Suprapubic skin (tissue), 4 donors: ENCODE measurements around the gene LUC7L. TPM values are rescaled to one million over a fixed set of nuclear protein-coding genes. Genes with fewer than 3 reads are reported as not detected.

Experiments used
- DNase-seq, 2 donors: peaks; one replicate each; pipeline ENCODE4 v3.0.0-alpha.2; 2019; ENCODE audit warnings: low spot score in 2 of 2
- H3K27ac ChIP-seq: fragments of 200-600 bp; sonication (generic); one replicate; pipeline ENCODE4 v1.5.1; 2019
- H3K27me3 ChIP-seq: fragments of 200-600 bp; sonication (generic); one replicate; pipeline ENCODE4 v1.5.1; 2019
- H3K36me3 ChIP-seq: fragments of 200-600 bp; sonication (generic); one replicate; pipeline ENCODE4 v1.5.1; 2019
- H3K4me1 ChIP-seq: fragments of 200-600 bp; sonication (generic); one replicate; pipeline ENCODE4 v1.5.1; 2019
- H3K4me3 ChIP-seq: fragments of 200-600 bp; sonication (generic); one replicate; pipeline ENCODE4 v1.5.1; 2019; ENCODE audit warnings: mild to moderate bottlenecking
- H3K9me3 ChIP-seq: fragments of 200-600 bp; sonication (generic); one replicate; pipeline ENCODE4 v1.5.1; 2019
- EP300 ChIP-seq: sonication (generic); formaldehyde crosslinking; IDR thresholded peaks from one replicate; pipeline ENCODE4 v1.6.1; 2017; ENCODE audit warnings: antibody characterized with exemption
- POLR2A ChIP-seq, 2 donors: fragments of 450-650 bp; IDR thresholded peaks; one replicate each; pipeline ENCODE4 v1.6.1; 2017; ENCODE audit warnings: antibody characterized with exemption in 2 of 2, mild to moderate bottlenecking in 2 of 2, moderate library complexity in 2 of 2
- POLR2AphosphoS5 ChIP-seq, 3 donors: sonication (generic); formaldehyde crosslinking; IDR thresholded peaks; one replicate each; pipeline ENCODE4 v1.6.1; 2017; ENCODE audit warnings: antibody characterized with exemption in 3 of 3
- WGBS: methylation state at CpG from one replicate; pipeline ENCODE4 v1.1.5; 2018; 5-methylcytosine and 5-hydroxymethylcytosine counted together
- total RNA-seq, 4 donors: library from RNA; depleted of rRNA; stranded (reverse); fragments of >200 nt; gene quantifications; one replicate each; pipeline ENCODE4 v1.1.0, GENCODE V29; 2016
- TF ChIP-seq, protein P1 (sequence below), 2 donors: fragments of 200-600 bp in 1 of 2; fragments of 450-650 bp in 1 of 2; sonication (generic) in 1 of 2; IDR thresholded peaks; one replicate each; pipeline ENCODE4 v1.5.1; 2016 to 2019; ENCODE audit warnings: antibody characterized with exemption in 2 of 2, mild to moderate bottlenecking in 1 of 2, moderate library complexity in 1 of 2

Gene LUC7L
- total RNA-seq, 4 donors from 2014 or later: 47.6 to 206 (median 59.5) TPM

DNA sequence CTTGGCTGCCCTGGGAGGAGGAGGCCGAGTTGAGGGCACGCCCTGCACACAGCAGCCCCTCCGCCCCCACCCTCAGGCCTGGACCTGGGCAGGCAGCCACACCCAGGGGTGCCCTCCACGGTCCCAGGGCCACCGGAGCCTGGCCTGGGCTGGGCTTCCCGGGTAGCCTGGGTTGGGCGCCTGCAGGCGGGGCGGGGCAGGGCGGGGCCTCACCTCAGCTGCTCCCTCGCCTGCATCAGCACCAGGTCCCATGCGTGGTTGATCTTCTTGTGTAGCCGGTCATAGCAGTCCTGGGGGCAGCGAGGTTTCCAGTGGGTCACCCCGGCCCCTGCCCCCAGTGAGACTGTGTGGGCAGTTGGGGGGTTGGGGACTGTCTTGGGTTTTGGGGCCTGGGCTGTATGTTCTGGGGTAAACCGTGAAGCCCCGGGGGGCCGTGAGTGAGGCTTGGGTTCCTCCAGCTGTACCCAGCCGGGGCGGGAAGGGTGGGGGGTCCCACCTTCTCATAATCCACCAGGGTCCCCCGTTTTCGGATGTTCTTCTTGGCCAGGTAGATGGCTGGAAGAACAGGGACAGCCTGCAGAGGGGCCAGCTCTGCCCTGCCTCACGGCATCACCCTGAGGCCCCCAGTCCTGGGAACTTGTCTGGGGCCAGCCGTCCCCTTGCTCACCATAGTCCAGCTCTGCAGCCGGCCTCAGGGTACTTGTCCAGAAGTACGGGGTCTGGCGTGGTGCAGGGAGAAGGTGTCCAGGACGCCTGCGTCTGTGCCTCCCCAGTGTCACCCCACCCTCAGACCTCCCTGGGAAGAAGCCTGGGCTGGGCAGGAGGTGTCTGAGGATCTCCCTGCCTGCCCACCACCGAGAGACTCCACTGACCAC is 44.5 kb upstream of the LUC7L start:
- 86% methylated on average over 8 of the region's 30 CpGs for WGBS
- Histone ChIP-seq H3K9me3 (no peaks in the 10 kb centered on the region), H3K27me3 (peaks cover 29% of the 10 kb centered on the region), H3K4me1 (peaks cover 18% of the 10 kb centered on the region), H3K4me3 (no peak overlapping the region), H3K36me3 (no peaks in the 10 kb centered on the region), H3K27ac (no peak overlapping the region)
- no peak for DNase-seq
- TF ChIP-seq EP300 (no peak), POLR2AphosphoS5 (IDR thresholded peaks at IDR 0.05) (no peak), POLR2A (IDR thresholded peaks at IDR 0.05) (no peak)
- TF ChIP-seq, protein P1, sequence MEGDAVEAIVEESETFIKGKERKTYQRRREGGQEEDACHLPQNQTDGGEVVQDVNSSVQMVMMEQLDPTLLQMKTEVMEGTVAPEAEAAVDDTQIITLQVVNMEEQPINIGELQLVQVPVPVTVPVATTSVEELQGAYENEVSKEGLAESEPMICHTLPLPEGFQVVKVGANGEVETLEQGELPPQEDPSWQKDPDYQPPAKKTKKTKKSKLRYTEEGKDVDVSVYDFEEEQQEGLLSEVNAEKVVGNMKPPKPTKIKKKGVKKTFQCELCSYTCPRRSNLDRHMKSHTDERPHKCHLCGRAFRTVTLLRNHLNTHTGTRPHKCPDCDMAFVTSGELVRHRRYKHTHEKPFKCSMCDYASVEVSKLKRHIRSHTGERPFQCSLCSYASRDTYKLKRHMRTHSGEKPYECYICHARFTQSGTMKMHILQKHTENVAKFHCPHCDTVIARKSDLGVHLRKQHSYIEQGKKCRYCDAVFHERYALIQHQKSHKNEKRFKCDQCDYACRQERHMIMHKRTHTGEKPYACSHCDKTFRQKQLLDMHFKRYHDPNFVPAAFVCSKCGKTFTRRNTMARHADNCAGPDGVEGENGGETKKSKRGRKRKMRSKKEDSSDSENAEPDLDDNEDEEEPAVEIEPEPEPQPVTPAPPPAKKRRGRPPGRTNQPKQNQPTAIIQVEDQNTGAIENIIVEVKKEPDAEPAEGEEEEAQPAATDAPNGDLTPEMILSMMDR (IDR thresholded peaks at IDR 0.05): no peak

DNA sequence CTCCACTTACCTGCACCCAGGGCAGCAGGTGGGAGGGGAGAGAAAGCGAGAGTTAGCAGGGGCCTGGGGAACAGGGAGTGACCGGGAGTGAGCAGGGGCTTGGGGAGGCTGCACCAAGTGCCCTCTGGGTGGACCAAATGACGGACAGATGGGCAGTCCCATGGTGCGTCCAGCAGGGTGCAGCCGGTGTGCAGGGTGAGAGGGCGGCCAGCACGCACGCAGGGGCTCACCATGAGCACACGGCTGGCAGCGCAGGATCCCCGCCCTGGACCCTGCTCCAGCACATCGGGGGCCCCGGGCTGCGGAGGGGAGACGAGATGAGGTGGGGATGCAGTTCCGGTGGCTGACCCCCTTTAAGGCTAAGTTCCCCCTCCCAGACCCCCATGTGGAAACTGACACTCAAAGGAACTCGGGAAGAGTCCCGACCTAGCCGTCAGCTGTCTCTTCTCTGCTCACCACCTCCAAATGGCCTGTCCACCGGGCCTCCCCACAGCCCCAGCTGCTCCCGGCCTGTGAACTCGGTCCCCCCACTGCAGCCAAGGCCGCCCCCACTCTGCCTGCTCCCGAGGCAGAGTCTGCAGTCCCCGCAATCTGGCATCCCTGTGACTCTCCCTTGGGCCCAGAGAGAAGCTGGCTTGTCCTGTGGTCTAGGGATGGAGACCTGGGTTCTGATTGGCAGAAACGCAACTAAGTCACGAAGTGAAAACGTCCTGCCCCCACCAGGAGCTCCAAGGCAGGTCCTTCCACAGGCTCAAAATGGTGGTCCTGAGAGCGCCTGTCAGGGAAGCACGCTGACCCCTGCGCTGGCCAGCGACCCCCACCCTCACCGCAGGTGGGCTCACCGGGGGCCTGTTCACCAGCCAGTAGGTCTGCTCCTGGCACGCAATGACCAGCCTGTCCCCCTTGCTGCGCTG is 43.6 kb upstream of the LUC7L start:
- Histone ChIP-seq H3K27me3 (peaks cover 29% of the 10 kb centered on the region), H3K36me3 (no peaks in the 10 kb centered on the region), H3K9me3 (no peaks in the 10 kb centered on the region), H3K27ac (no peak overlapping the region), H3K4me1 (peaks cover 26% of the 10 kb centered on the region), H3K4me3 (no peak overlapping the region)
- 80% methylated on average over 5 of the region's 36 CpGs for WGBS
- no peak for DNase-seq
- TF ChIP-seq, protein P1 (IDR thresholded peaks at IDR 0.05): no peak
- TF ChIP-seq POLR2AphosphoS5 (IDR thresholded peaks at IDR 0.05) (no peak), EP300 (no peak), POLR2A (IDR thresholded peaks at IDR 0.05) (no peak)

DNA sequence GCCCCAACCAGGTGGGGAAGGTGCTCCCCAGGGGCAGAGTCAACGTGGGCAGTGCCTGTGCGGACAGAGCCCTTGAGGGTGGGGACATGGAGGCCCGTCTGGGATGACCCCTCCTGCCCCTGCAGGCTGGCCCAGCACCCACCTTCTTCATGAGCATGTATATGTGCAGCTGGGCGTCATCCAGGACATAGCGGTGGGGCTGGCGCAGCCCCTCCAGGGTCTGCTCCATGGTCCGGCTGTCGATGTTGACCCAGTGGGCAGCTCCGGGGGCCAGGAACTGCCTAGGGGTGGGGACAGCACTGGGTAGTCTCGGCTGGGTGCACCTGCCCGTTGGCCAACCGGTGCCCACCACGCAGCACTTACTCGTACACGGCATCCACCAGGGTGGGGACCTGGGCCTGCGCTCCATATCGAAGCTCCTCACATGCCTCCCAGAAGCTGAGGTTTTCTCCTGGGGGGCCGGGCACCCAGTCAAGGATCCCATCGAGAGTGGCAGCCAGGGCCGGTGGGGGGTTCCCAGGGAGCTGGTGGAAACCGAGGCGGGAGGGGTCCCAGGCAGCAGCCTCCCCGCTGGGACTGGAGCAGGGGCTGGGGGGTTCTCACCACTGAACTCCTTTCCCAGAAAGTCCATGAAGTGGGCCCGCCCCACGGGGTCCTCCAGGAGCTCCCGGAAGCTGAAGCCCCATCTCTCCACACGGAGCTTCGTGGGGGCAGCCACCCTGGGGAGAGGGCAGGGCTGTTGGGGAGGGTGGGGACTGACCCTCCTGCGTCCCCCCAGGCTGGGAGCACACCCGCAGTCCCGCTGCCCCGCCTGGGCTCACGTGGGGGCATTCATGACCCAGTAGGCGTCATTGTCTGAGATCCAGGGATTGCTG is 41.4 kb upstream of the LUC7L start:
- no peak for DNase-seq
- Histone ChIP-seq H3K4me3 (no peak overlapping the region), H3K27me3 (peaks cover 19% of the 10 kb centered on the region), H3K4me1 (peaks cover 24% of the 10 kb centered on the region), H3K36me3 (no peaks in the 10 kb centered on the region), H3K9me3 (no peaks in the 10 kb centered on the region), H3K27ac (no peak overlapping the region)
- TF ChIP-seq POLR2A (IDR thresholded peaks at IDR 0.05) (no peak), EP300 (no peak), POLR2AphosphoS5 (IDR thresholded peaks at IDR 0.05) (no peak)
- TF ChIP-seq, protein P1 (IDR thresholded peaks at IDR 0.05): no peak
- WGBS: 93% methylated on average over 16 of the region's 34 CpGs

DNA sequence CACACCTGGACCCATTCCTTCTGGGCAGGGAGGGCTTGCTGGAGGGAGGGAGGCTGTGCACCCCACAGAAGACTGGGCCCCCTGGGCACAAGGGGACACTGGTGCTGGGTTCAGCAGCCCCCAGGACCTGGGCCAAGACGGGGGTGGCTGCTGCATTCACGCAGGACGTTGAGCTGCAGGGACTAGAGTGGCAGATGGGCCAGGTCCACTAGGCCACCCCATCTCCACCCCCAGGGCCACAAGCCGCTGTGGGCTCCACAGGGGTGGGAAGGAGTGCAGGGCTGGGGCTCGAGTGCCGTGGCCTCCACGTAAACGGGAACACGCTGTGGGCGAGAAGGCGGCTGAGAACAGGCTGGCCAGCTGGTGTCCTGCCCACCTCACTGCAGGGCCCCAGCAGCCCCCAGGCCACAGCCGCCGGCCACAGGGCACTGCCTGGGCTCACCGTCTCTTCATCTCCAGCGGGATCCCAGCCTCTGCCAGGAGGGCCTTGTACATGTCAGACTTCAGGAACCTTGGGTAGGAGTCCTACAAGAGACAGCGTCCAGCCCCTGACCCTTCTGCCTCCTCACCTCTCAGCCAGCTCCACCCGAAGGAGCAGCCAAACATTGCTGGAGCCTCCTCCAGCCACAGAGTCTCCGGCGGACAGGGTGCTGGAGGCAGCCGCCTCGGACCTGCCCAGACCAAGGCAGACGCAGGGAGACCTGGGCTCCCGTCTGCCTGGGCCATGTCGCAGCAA is 40.0 kb upstream of the LUC7L start:
- no peak for DNase-seq
- H3K27me3 ChIP-seq: peaks cover 5% of the 10 kb centered on the region
- peaks cover 13% of the 10 kb centered on the region for H3K36me3 ChIP-seq
- no peak overlapping the region for H3K27ac ChIP-seq
- 86% methylated on average over 10 of the region's 24 CpGs for whole genome bisulfite sequencing
- no peak overlapping the region for H3K4me3 ChIP-seq
- TF ChIP-seq POLR2AphosphoS5 (IDR thresholded peaks at IDR 0.05): no peak
- TF ChIP-seq, protein P1 (IDR thresholded peaks at IDR 0.05): no peak
- no peak for TF ChIP-seq POLR2A (IDR thresholded peaks at IDR 0.05)
- TF ChIP-seq EP300: no peak
- H3K9me3 ChIP-seq: no peaks in the 10 kb centered on the region
- peaks cover 16% of the 10 kb centered on the region for H3K4me1 ChIP-seq
